HG03342 (cell line): ENCODE data around the gene CSAG1.
"Not testable (repeated sequence)": the region's sequence is repeated elsewhere in the genome, so short reads cannot be mapped to it uniquely, and the experiment has no call there.

ENCODE experiments used
- ATAC-seq: cut with Tn5 transposase; IDR thresholded peaks from one replicate; pipeline ENCODE4 v1.9.1; 2021; ENCODE audit warnings: mild to moderate bottlenecking, moderate library complexity; ENCODE audit not compliant: unreplicated experiment

CSAG1 gene

DNA sequence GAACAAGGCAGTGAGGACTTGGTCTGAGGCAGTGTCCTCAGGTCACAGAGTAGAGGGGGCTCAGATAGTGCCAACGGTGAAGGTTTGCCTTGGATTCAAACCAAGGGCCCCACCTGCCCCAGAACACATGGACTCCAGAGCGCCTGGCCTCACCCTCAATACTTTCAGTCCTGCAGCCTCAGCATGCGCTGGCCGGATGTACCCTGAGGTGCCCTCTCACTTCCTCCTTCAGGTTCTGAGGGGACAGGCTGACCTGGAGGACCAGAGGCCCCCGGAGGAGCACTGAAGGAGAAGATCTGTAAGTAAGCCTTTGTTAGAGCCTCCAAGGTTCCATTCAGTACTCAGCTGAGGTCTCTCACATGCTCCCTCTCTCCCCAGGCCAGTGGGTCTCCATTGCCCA is 33.1 kb downstream of the CSAG1 start:
- ATAC-seq, result not testable (repeated sequence)

DNA sequence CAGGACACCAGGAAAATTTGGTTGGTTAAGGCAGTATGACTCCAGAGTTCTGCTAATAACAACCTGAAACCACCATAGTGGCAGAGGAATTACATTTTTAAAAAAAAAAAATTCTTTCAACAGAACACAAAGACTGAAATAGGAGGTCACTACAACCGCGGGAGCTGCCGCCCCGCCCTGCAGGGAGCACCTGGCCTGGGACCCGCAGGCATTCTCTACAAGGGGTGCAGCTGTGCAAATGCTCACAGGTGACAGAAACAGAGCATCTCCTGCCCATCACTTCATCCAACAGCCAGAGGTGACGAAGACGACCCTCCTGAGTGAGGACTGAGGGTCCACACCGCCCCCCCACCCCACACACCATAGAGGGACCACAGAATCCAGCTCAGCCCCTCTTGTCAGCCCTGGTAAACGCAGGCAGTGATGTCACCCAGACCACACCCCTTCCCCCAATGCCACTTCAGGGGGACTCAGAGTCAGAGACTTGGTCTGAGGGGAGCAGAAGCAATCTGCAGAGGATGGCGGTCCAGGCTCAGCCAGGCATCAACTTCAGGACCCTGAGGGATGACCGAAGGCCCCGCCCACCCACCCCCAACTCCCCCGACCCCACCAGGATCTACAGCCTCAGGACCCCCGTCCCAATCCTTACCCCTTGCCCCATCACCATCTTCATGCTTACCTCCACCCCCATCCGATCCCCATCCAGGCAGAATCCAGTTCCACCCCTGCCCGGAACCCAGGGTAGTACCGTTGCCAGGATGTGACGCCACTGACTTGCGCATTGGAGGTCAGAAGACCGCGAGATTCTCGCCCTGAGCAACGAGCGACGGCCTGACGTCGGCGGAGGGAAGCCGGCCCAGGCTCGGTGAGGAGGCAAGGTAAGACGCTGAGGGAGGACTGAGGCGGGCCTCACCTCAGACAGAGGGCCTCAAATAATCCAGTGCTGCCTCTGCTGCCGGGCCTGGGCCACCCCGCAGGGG is 35.3 kb downstream of the CSAG1 start, which contains the start of gene MAGEA3:
Gene MAGEA3, plus strand, starts transcription at position 843 of the 980 bp plus-strand sequence. CDS start 2,039 bp downstream, outside the sequence.
- ATAC-seq, result not testable (repeated sequence)

DNA sequence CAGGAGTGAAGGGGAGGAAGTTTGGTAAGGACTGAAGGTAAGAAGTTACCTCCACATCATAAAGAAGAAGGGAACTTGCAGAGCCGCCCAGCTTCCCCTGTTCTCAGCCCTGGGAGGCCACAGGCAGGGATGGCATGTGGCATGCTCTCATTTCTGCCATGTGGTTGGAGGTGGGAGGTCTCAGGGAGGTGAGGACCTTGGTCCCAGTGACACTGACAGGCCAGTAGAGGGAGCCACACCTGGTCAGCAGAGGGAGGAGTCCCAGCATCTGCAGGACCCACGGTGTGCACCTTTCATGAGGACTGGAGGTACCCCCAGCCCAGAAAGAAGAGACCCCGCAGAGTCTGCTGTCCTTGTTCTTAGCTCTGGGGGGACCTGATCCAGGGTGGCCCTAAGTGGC is 52.5 kb downstream of the CSAG1 start:
- ATAC-seq, result peak; percentile 94
